ENCODE measurements around the gene E2F8. TPM values are rescaled to one million over a fixed set of nuclear protein-coding genes. Genes with fewer than 3 reads are reported as not detected.

The E2F8 gene
- total RNA-seq, 1 experiment from 2014 or later, result 10.7 TPM

- peaks cover 19% of the 10 kb centered on the region for H3K36me3 Mint-ChIP-seq
- CTCF ChIA-PET, result interaction anchor here (0.7 to 2.6 kb wide), 3 partner anchors 8 to 180 kb away, joined by 3 to 11 read pairs (median 3); no protein-coding TSS in a partner anchor
- peaks cover 18% of the 10 kb centered on the region for H3K27me3 Mint-ChIP-seq (ENCODE audit: low read depth)
- no peak overlapping the region for H3K4me3 Mint-ChIP-seq
- no peak for ATAC-seq
- no peak for TF ChIP-seq CDX4 (CRISPR knock-in tag; IDR thresholded peaks at IDR 0.05; ENCODE audit: borderline replicate concordance)
- TF ChIP-seq SMAD3 (CRISPR knock-in tag; IDR thresholded peaks at IDR 0.05; ENCODE audit: borderline replicate concordance), result no peak
- no peak for TF ChIP-seq E2F5 (CRISPR knock-in tag; IDR thresholded peaks at IDR 0.05)
- TF ChIP-seq HMGA2 (CRISPR knock-in tag; IDR thresholded peaks at IDR 0.05), result no peak
- no peak for TF ChIP-seq STAT6 (CRISPR knock-in tag; conservative IDR thresholded peaks at IDR 0.05; ENCODE audit: low read depth)
- TF ChIP-seq ARID4B (CRISPR knock-in tag; IDR thresholded peaks at IDR 0.05; ENCODE audit: borderline replicate concordance), result no peak
- no peak for TF ChIP-seq ZBTB21 (CRISPR knock-in tag; IDR thresholded peaks at IDR 0.05; ENCODE audit: borderline replicate concordance)
- TF ChIP-seq FOXK1 (CRISPR knock-in tag; IDR thresholded peaks at IDR 0.05), result no peak
- TF ChIP-seq CBFB (CRISPR knock-in tag; IDR thresholded peaks at IDR 0.05; ENCODE audit: low read depth), result no peak
- TF ChIP-seq GTF2I (CRISPR knock-in tag; conservative IDR thresholded peaks at IDR 0.05), result no peak
- no peak for TF ChIP-seq RELA (CRISPR knock-in tag; IDR thresholded peaks at IDR 0.05; ENCODE audit: borderline replicate concordance)
- TF ChIP-seq MLX (CRISPR knock-in tag; IDR thresholded peaks at IDR 0.05), result no peak
- TF ChIP-seq MAX (CRISPR knock-in tag; IDR thresholded peaks at IDR 0.05), result no peak
- TF ChIP-seq ZNF396 (CRISPR knock-in tag; IDR thresholded peaks at IDR 0.05; ENCODE audit: borderline replicate concordance), result no peak
- TF ChIP-seq ZNF512 (CRISPR knock-in tag; IDR thresholded peaks at IDR 0.05; ENCODE audit: borderline replicate concordance), result no peak
- H3K4me1 Mint-ChIP-seq, result no peaks in the 10 kb centered on the region
- H3K27ac Mint-ChIP-seq, result no peak overlapping the region
- peaks cover 45% of the 10 kb centered on the region for H3K9me3 Mint-ChIP-seq
- no peak for DNase-seq (ENCODE audit: low spot score)
- POLR2A ChIA-PET, result no interaction called here
Measured at GRCh38 chr11:19251577-19251976, 10.8 kb upstream of the E2F8 start.
